ENCODE measurements around the gene SPEN. TPM values are rescaled to one million over a fixed set of nuclear protein-coding genes. Genes with fewer than 3 reads are reported as not detected.
"Not testable (repeated sequence)": the region's sequence is repeated elsewhere in the genome, so short reads cannot be mapped to it uniquely, and the experiment has no call there.

SPEN gene
- total RNA-seq, 6 experiments from 2014 or later: 13.5 to 33.7 (median 23.2) TPM

DNA sequence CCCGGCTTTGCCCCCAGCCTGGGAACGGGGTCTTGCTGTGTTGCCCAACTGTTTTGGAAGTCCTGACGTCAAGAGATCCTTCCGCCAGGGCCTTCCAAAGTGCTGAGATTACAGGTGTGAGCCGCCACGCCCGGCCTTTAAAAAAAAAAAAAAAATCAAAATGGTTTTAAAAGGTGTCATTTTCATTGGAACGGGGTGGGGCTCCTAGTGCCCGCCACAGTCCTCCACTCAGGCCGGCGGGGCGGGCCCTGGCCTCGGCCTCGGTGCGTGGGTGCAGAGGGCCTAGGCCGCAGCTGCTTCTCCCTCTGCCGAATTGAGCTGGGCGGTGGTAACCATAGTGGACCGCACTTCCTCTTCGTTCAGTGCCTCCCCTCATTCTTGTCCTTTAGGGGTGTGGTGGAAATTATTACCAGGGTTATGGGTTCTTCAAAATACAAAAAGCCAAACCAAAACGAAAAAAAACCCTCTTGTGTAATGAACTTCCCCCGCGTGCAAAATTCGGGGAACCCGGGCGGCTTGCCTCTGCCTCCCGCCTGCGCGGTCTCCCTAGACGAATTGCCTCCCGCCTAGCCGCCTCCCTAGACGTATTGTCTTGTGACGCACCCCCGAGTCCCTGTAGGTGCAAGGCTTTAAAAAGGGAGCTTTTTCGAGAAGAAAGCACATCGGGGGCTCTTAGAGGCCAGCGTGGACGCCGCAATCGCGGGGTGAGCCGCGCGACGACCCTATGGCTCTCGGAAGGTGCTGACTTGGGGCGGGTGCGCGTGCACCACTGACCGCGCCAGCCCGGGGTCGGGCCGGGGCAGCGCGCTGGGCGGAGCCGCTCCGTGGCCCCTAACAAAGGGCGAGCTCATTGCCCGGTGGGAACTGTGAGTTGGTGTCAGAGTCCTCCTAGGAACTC is 10.5 kb upstream of the SPEN start:
- intact Hi-C loops (cut with DNase I): no loop called here
- Histone ChIP-seq H3K9me3 (no peaks in the 10 kb centered on the region), H3K4me1 (peaks cover 0 to 17% (median 0%) of the 10 kb centered on the region in 4 donors), H3K36me3 (no peaks in the 10 kb centered on the region), H3K4me3 (peak overlapping the region; percentile 15 to 56 (median 54)), H3K27ac (peak overlapping the region; percentile 95 to 100 (median 97)), H3K27me3 (no peaks in the 10 kb centered on the region)
- ATAC-seq (peak; percentile 6 to 11 (median 8)), DNase-seq (peak; percentile 65 to 79 (median 77))
- TF ChIP-seq POLR2A (IDR thresholded peaks at IDR 0.05): peak; percentile 43
- TF ChIP-seq, protein P1, sequence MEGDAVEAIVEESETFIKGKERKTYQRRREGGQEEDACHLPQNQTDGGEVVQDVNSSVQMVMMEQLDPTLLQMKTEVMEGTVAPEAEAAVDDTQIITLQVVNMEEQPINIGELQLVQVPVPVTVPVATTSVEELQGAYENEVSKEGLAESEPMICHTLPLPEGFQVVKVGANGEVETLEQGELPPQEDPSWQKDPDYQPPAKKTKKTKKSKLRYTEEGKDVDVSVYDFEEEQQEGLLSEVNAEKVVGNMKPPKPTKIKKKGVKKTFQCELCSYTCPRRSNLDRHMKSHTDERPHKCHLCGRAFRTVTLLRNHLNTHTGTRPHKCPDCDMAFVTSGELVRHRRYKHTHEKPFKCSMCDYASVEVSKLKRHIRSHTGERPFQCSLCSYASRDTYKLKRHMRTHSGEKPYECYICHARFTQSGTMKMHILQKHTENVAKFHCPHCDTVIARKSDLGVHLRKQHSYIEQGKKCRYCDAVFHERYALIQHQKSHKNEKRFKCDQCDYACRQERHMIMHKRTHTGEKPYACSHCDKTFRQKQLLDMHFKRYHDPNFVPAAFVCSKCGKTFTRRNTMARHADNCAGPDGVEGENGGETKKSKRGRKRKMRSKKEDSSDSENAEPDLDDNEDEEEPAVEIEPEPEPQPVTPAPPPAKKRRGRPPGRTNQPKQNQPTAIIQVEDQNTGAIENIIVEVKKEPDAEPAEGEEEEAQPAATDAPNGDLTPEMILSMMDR (IDR thresholded peaks at IDR 0.05): no peak
- WGBS (ENCODE audit: insufficient coverage, low coverage, low lambda C conversion rate, missing lambda C conversion rate): 40% methylated on average over 51 of the region's 62 CpGs

DNA sequence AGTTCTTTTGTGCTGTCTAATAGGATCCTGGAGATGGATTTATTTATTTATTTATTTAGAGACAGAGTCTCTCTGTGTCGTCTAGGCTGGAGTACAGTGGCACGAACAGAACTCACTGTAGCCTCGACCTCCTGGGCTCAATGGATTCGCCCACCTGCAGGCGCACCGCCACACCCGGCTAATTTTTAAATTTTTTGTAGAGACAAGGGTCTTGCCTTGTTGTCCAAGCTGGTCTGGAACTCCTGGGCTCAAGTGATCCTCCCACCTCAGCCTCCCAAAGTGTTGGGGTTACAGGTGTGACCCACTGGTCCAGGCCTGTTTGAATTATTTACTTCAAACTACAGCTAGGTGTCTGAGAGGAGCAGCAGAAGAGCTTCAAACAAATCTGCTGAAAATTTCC is 9.6 kb upstream of the SPEN start:
- peak overlapping the region in 2 of 3 donors; percentile 95 to 97 for H3K27ac ChIP-seq
- no peaks in the 10 kb centered on the region for H3K27me3 ChIP-seq
- no peaks in the 10 kb centered on the region for H3K36me3 ChIP-seq
- no peaks in the 10 kb centered on the region for H3K9me3 ChIP-seq
- H3K4me3 ChIP-seq: no peak overlapping the region
- peaks cover 0 to 7% (median 0%) of the 10 kb centered on the region in 4 donors for H3K4me1 ChIP-seq
- TF ChIP-seq POLR2A (IDR thresholded peaks at IDR 0.05): no peak
- TF ChIP-seq, protein P1 (IDR thresholded peaks at IDR 0.05): no peak
- 88% methylated on average over 7 of the region's 7 CpGs for WGBS (ENCODE audit: insufficient coverage, low coverage, low lambda C conversion rate, missing lambda C conversion rate)
- ATAC-seq (no peak), DNase-seq (no peak)
- intact Hi-C loops (cut with DNase I): no loop called here

DNA sequence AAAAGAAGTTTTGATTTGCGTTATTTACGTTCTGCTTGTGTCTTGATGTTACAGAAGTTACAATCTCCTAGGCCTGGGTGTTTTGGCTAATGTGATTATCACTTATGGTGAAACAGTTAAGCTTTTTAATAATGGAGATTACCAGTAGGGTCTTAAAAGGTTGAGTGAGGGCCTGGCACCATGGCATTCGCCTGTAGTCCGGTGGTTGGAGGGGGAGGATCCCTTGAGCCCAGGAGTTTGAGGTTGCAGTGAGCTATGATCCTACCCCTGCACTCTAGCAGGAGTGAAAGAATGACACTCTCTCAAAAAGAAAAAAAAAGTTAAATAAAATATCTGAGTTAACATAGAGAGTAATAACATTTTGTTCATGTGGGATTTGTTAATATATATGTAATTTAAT is 8.8 kb upstream of the SPEN start:
- no peak overlapping the region for H3K4me3 ChIP-seq
- no peak for ATAC-seq
- no peak overlapping the region for H3K27ac ChIP-seq
- DNase-seq: no peak
- no peak for TF ChIP-seq POLR2A (IDR thresholded peaks at IDR 0.05)
- TF ChIP-seq, protein P1 (IDR thresholded peaks at IDR 0.05): no peak
- H3K36me3 ChIP-seq: no peaks in the 10 kb centered on the region
- peaks cover 0 to 7% (median 0%) of the 10 kb centered on the region in 4 donors for H3K4me1 ChIP-seq
- H3K27me3 ChIP-seq: no peaks in the 10 kb centered on the region
- WGBS (ENCODE audit: insufficient coverage, low coverage, low lambda C conversion rate, missing lambda C conversion rate): 100% methylated on average over 4 of the region's 4 CpGs
- no peaks in the 10 kb centered on the region for H3K9me3 ChIP-seq
- intact Hi-C loops (cut with DNase I): no loop called here

DNA sequence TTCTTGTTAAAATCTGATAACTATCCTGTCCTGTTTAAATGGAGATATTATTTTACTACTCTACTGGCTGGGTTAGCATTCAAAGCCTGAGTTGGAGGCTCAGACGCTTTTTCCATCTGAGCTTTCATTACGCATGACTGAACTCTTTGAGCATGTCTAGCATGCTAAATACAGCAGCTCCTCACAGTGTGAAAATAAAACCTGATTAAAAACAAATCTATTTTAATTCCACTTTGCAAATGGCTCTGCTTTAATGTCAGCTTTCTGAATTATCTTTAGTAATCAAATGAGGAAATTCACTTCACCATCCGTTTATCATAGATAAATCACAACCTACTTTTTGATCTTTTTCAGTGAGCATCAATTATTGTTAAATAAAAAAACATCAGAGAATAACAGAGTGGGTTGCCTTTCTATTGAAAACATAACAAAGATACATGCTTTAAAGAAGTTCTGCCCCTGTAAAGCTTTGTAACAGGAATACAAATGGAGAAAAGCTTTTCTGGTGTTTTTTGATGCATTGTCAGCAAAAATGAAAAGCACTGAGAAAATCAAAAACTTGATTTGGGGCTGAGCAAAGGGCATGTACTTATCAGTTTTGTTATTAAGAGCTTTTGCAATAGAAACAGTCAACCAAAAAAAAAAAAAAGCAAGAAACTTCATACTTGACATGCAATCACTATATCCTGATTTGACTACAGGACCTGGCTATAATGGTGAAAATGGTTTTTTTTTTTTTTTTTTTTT is 3.5 kb upstream of the SPEN start:
- Histone ChIP-seq H3K9me3 (no peaks in the 10 kb centered on the region), H3K36me3 (no peaks in the 10 kb centered on the region), H3K4me3 (peak overlapping the region in 1 of 3 donors; percentile 16), H3K27me3 (no peaks in the 10 kb centered on the region), H3K27ac (peak overlapping the region in 2 of 3 donors; percentile 59 to 99), H3K4me1 (peaks cover 0 to 35% (median 4%) of the 10 kb centered on the region in 4 donors)
- TF ChIP-seq POLR2A (IDR thresholded peaks at IDR 0.05): no peak
- TF ChIP-seq, protein P1 (IDR thresholded peaks at IDR 0.05): no peak
- DNase-seq: no peak
- ATAC-seq: no peak
- WGBS (ENCODE audit: insufficient coverage, low coverage, low lambda C conversion rate, missing lambda C conversion rate): 21% methylated on average over 3 of the region's 3 CpGs
- intact Hi-C loops (cut with DNase I): no loop called here

DNA sequence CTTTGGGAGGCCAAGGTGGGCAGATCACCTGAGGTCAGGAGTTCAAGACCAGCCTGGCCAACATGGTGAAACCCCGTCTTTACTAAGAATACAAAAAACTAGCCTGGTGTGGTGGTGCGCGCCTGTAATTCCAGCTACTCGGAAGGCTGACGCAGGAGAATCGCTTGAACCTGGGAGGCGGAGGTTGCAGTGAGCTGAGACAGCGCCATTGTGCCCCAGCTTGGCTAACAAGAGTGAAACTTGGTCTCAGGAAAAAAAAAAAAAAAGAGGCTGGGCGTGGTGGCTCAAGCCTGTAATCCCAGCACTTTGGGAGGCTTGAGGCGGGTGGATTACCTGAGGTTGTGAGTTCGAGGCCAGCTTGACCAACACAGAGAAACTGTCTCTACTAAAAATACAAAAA is 1.5 kb upstream of the SPEN start:
- H3K36me3 ChIP-seq; ATAC-seq; DNase-seq; intact Hi-C loops (cut with DNase I); H3K9me3 ChIP-seq; H3K27me3 ChIP-seq: not testable (repeated sequence)
- H3K4me3 ChIP-seq: peak overlapping the region in 1 of 3 donors; percentile 85
- H3K4me1 ChIP-seq: peaks cover 0 to 49% (median 9%) of the 10 kb centered on the region in 4 donors
- peak overlapping the region in 1 of 3 donors; percentile 99 for H3K27ac ChIP-seq
- WGBS (ENCODE audit: insufficient coverage, low coverage, low lambda C conversion rate, missing lambda C conversion rate): 59% methylated on average over 11 of the region's 11 CpGs
